HepG2 (cell line): Measurements from ENCODE around the gene PDCD1LG2. TPM values are rescaled to one million over a fixed set of nuclear protein-coding genes. Genes with fewer than 3 reads are reported as not detected.
A peak's percentile ranks its signal among the peaks of the same experiment; 100 is the strongest.

Experiments used
- CBX5 ChIP-seq: sonication (generic); formaldehyde crosslinking; IDR thresholded peaks from 2 replicates; pipeline ENCODE4 v1.4.0; 2020; ENCODE audit warnings: missing genetic modification reagents, borderline replicate concordance
- CEBPB ChIP-seq: IDR thresholded peaks from 2 replicates; pipeline ENCODE4 v1.6.1; 2011; ENCODE audit warnings: low read depth, low read length, improper control_type of control experiment, borderline replicate concordance
- DNMT1 ChIP-seq: sonication (generic); formaldehyde crosslinking; IDR thresholded peaks from 2 replicates; pipeline ENCODE4 v1.5.1; 2020; ENCODE audit warnings: mild to moderate bottlenecking, missing genetic modification reagents
- GATAD2A ChIP-seq: IDR thresholded peaks from 2 replicates; pipeline ENCODE4 v1.6.1; 2016
- ISX ChIP-seq: sonication (generic); formaldehyde crosslinking; conservative IDR thresholded peaks from 2 replicates; pipeline ENCODE4 v1.5.0; 2020; ENCODE audit warnings: missing genetic modification reagents
- PHF8 ChIP-seq: sonication (generic); formaldehyde crosslinking; IDR thresholded peaks from 2 replicates; pipeline ENCODE4 v1.5.0; 2020; ENCODE audit warnings: missing genetic modification reagents
- POLR2AphosphoS5 ChIP-seq: IDR thresholded peaks from 2 replicates; pipeline ENCODE4 v1.6.1; 2012; ENCODE audit warnings: low read depth, low read length
- RCOR2 ChIP-seq: IDR thresholded peaks from 2 replicates; pipeline ENCODE4 v1.6.1; 2016; ENCODE audit warnings: missing biosample characterization, missing genetic modification reagents
- SALL1 ChIP-seq: sonication (generic); formaldehyde crosslinking; IDR thresholded peaks from 2 replicates; pipeline ENCODE4 v1.8.0; 2022; ENCODE audit warnings: mild to moderate bottlenecking, missing genetic modification reagents
- SOX6 ChIP-seq, 2 experiments: fragments of 450-650 bp in 1 of 2; sonication (generic) in 1 of 2; formaldehyde crosslinking in 1 of 2; IDR thresholded peaks; 2 replicates each; pipeline versions ENCODE4 v1.4.0 to v1.6.1; 2017 to 2020; ENCODE audit warnings: antibody characterized with exemption in 1 of 2, mild to moderate bottlenecking in 1 of 2, missing genetic modification reagents in 1 of 2
- STAG1 ChIP-seq: sonication (generic); formaldehyde crosslinking; IDR thresholded peaks from 2 replicates; pipeline ENCODE4 v1.4.0; 2020; ENCODE audit warnings: missing genetic modification reagents
- TEAD3 ChIP-seq: optimal IDR thresholded peaks from 2 replicates; pipeline ENCODE3; 2016; ENCODE audit warnings: borderline replicate concordance
- ZFP82 ChIP-seq: sonication (generic); formaldehyde crosslinking; IDR thresholded peaks from 2 replicates; pipeline ENCODE4 v1.5.1; 2020; ENCODE audit warnings: mild to moderate bottlenecking, missing genetic modification reagents, borderline replicate concordance
- ZMYM4 ChIP-seq: sonication (generic); formaldehyde crosslinking; IDR thresholded peaks from 2 replicates; pipeline ENCODE4 v1.8.1; 2023; ENCODE audit warnings: mild to moderate bottlenecking, missing genetic modification reagents
- ZNF12 ChIP-seq: sonication (generic); formaldehyde crosslinking; IDR thresholded peaks from 2 replicates; pipeline ENCODE4 v1.5.0; 2020; ENCODE audit warnings: missing genetic modification reagents
- ZNF292 ChIP-seq: sonication (generic); formaldehyde crosslinking; IDR thresholded peaks from 2 replicates; pipeline ENCODE4 v1.8.1; 2022; ENCODE audit warnings: mild to moderate bottlenecking, low read depth, missing genetic modification reagents, borderline replicate concordance
- ZNF558 ChIP-seq: sonication (generic); formaldehyde crosslinking; IDR thresholded peaks from 2 replicates; pipeline ENCODE4 v1.9.0; 2022; ENCODE audit warnings: mild to moderate bottlenecking, missing genetic modification reagents, borderline replicate concordance
- ZNF75D ChIP-seq: sonication (generic); formaldehyde crosslinking; IDR thresholded peaks from 2 replicates; pipeline ENCODE4 v1.8.1; 2023; ENCODE audit warnings: missing genetic modification reagents, mild to moderate bottlenecking, borderline replicate concordance
- ZNF766 ChIP-seq: sonication (generic); formaldehyde crosslinking; IDR thresholded peaks from 2 replicates; pipeline ENCODE4 v1.5.0; 2020; ENCODE audit warnings: missing genetic modification reagents, borderline replicate concordance
- ZNF800 ChIP-seq: sonication (generic); formaldehyde crosslinking; IDR thresholded peaks from 2 replicates; pipeline ENCODE4 v1.4.0; 2020; ENCODE audit warnings: missing genetic modification reagents
- ZNF878 ChIP-seq: sonication (generic); formaldehyde crosslinking; IDR thresholded peaks from 2 replicates; pipeline ENCODE4 v1.8.1; 2023; ENCODE audit warnings: mild to moderate bottlenecking, missing genetic modification reagents, moderate library complexity
- polyA plus RNA-seq, 8 experiments: library from polyadenylated mRNA; depleted of rRNA in 3 of 8; stranded (reverse) in 7 of 8; unstranded in 1 of 8; fragments of >200 nt; fragmentation: Illumina TruSeq in 4 of 8; extraction: Trizol in 4 of 8; gene quantifications; 2 replicates each; pipeline versions ENCODE4 v1.2.1 to v1.2.3, GENCODE V29; 2011 to 2016; ENCODE audit warnings: low read depth in 4 of 8, missing spikeins in 1 of 8, mixed read lengths in 1 of 8; ENCODE audit not compliant: insufficient read depth in 1 of 8
- total RNA-seq, 5 experiments: library from RNA; depleted of rRNA; stranded (reverse); fragments of >200 nt; fragmentation: Illumina TruSeq; extraction: Trizol; gene quantifications; 2 replicates each; pipeline ENCODE4 v1.2.3, GENCODE V29; 2016; ENCODE audit warnings: low read depth in 1 of 5
- TF ChIP-seq, protein P1 (sequence below): IDR thresholded peaks from 2 replicates; pipeline ENCODE4 v1.4.0; 2020; ENCODE audit warnings: mild to moderate bottlenecking, missing genetic modification reagents
- TF ChIP-seq, protein P2 (sequence below): IDR thresholded peaks from 2 replicates; pipeline ENCODE4 v1.6.1; 2018; ENCODE audit warnings: missing genetic modification reagents, mild to moderate bottlenecking, missing compliant biosample characterization

Gene PDCD1LG2
- total and polyA plus RNA-seq, 2 of the 13 experiments (the other 11 are each of a cell fraction or from before 2014, with no cell fraction given): not detected

DNA sequence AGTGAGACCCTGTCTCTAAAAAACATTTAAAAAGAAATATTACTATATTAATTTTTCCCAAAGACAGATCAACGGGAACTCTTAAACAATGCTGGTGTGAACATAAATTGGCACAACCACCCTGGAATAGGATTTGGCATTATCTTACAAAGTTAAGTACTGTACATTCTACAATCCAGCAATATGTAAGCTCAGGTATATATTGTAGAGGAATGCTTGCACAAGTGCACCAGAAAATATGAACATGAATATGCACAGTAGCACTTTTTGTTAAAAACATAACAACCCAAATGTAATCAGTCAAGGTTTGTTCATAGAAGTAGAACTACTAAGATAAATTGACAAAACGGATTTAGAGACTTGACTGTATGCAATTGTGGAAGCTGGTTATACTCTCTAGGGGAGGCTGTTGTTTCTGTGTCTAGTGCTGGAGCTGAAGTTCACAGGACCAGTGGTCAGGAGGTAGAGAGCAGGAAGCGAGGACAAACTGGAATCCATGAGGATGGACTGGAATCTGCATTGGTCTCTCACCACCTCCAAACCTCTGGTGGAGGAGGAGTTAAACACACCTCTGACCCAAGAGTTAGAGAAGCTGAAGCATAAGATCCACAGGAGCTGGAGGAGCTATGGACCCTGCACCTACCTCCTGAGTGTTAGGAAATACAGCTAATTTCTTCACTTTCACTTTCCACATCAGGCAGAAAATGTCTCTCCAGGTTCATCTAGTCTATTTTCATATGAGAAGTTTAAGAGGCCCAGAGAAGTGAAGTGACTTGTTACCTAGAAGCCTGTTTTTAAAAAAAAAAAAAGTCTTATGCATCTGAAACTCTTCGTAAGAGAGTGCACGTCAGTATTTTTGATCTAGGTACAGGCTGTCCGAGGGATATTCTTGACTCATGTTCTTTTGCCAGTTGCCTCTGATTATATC lies 98.2 kb downstream of the PDCD1LG2 start (continued):
- TF ChIP-seq ZNF558 (no peak), TEAD3 (CRISPR knock-in tag) (peak; percentile 14), ZNF12 (CRISPR knock-in tag) (no peak), CBX5 (CRISPR knock-in tag) (no peak), ZMYM4 (CRISPR knock-in tag) (peak; percentile 51), POLR2AphosphoS5 (no peak), ZFP82 (no peak), ISX (CRISPR knock-in tag) (no peak), CEBPB (peak; percentile 30; the same call in 1 of the 2 replicates), DNMT1 (CRISPR knock-in tag) (no peak), ZNF766 (CRISPR knock-in tag) (no peak), GATAD2A (CRISPR knock-in tag) (peak; percentile 17; the same call in 1 of the 2 replicates), RCOR2 (CRISPR knock-in tag) (0 out of 2 replicates have a peak, but pooled peaks have one; percentile 22), ZNF75D (CRISPR knock-in tag) (no peak), ZNF800 (CRISPR knock-in tag) (no peak), STAG1 (CRISPR knock-in tag) (peak; percentile 44), SOX6 (IDR thresholded peaks at IDR 0.05) (no peak), SOX6 (CRISPR knock-in tag; IDR thresholded peaks at IDR 0.05) (peak; percentile 27; the same call in 1 of the 2 replicates), ZNF878 (CRISPR knock-in tag) (no peak), PHF8 (CRISPR knock-in tag) (0 out of 2 replicates have a peak, but pooled peaks have one; percentile 16), ZNF292 (CRISPR knock-in tag) (peak; percentile 83), SALL1 (CRISPR knock-in tag) (0 out of 2 replicates have a peak, but pooled peaks have one; percentile 22)
- TF ChIP-seq, protein P1, sequence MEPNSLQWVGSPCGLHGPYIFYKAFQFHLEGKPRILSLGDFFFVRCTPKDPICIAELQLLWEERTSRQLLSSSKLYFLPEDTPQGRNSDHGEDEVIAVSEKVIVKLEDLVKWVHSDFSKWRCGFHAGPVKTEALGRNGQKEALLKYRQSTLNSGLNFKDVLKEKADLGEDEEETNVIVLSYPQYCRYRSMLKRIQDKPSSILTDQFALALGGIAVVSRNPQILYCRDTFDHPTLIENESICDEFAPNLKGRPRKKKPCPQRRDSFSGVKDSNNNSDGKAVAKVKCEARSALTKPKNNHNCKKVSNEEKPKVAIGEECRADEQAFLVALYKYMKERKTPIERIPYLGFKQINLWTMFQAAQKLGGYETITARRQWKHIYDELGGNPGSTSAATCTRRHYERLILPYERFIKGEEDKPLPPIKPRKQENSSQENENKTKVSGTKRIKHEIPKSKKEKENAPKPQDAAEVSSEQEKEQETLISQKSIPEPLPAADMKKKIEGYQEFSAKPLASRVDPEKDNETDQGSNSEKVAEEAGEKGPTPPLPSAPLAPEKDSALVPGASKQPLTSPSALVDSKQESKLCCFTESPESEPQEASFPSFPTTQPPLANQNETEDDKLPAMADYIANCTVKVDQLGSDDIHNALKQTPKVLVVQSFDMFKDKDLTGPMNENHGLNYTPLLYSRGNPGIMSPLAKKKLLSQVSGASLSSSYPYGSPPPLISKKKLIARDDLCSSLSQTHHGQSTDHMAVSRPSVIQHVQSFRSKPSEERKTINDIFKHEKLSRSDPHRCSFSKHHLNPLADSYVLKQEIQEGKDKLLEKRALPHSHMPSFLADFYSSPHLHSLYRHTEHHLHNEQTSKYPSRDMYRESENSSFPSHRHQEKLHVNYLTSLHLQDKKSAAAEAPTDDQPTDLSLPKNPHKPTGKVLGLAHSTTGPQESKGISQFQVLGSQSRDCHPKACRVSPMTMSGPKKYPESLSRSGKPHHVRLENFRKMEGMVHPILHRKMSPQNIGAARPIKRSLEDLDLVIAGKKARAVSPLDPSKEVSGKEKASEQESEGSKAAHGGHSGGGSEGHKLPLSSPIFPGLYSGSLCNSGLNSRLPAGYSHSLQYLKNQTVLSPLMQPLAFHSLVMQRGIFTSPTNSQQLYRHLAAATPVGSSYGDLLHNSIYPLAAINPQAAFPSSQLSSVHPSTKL (CRISPR knock-in tag): peak; percentile 45; the same call in 1 of the 2 replicates
- TF ChIP-seq, protein P2, sequence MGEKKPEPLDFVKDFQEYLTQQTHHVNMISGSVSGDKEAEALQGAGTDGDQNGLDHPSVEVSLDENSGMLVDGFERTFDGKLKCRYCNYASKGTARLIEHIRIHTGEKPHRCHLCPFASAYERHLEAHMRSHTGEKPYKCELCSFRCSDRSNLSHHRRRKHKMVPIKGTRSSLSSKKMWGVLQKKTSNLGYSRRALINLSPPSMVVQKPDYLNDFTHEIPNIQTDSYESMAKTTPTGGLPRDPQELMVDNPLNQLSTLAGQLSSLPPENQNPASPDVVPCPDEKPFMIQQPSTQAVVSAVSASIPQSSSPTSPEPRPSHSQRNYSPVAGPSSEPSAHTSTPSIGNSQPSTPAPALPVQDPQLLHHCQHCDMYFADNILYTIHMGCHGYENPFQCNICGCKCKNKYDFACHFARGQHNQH (CRISPR knock-in tag): 0 out of 2 replicates have a peak, but pooled peaks have one; percentile 45
